Skeletal muscle satellite cell (primary cell): Measurements from ENCODE around the gene ABHD12.

Source experiments
- H3K27me3 ChIP-seq: 2 replicates; pipeline ENCODE4 v1.7.0; 2013; ENCODE audit warnings: low read length; ENCODE audit not compliant: control insufficient read depth, insufficient read depth
- H3K36me3 ChIP-seq: 2 replicates; pipeline ENCODE4 v1.7.0; 2013; ENCODE audit warnings: mild to moderate bottlenecking, control low read depth, low read length; ENCODE audit not compliant: insufficient read depth
- H3K4me1 ChIP-seq: 2 replicates; pipeline ENCODE4 v1.7.0; 2013; ENCODE audit warnings: low read length; ENCODE audit not compliant: control insufficient read depth, insufficient read depth
- H3K4me2 ChIP-seq: 2 replicates; pipeline ENCODE4 v1.7.0; 2013; ENCODE audit warnings: mild to moderate bottlenecking, low read length
- H3K4me3 ChIP-seq: 2 replicates; pipeline ENCODE4 v1.7.0; 2013; ENCODE audit warnings: low read length
- H3K9ac ChIP-seq: 2 replicates; pipeline ENCODE4 v1.7.0; 2013; ENCODE audit warnings: mild to moderate bottlenecking, low read depth, low read length, moderate library complexity
- H3K9me3 ChIP-seq: replicated peaks from 2 replicates; pipeline ENCODE4 v1.7.0; 2013; ENCODE audit warnings: mild to moderate bottlenecking, control low read depth, low read length

Gene ABHD12

GRCh38 chr20:25257756-25258475 lies 132.7 kb downstream of the ABHD12 start:
- Histone ChIP-seq H3K9ac (no peak overlapping the region), H3K36me3 (peaks cover 58% of the 10 kb centered on the region), H3K4me2 (no peak overlapping the region), H3K27me3 (no peaks in the 10 kb centered on the region), H3K9me3 (no peaks in the 10 kb centered on the region), H3K4me3 (no peak overlapping the region), H3K4me1 (peaks cover 35% of the 10 kb centered on the region)

DNA sequence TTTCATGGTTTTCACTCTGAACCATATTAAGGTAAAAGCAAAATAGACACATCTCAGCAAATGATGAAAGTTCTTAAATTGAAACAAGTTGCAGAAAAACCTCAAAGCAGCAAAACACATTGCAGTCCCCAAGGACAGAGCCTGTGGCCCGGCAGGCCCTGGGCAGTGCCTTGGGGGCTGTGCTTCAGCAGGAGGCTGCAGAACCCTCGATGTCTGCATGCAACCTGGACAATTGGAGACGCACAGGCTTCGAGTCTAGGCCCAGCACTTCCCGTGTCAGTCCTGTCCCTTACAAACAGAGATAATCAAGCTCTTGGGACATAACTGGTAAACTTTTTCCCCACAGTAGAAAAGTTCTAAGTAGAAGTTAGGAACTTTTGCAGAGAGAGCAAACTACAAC lies 133.5 kb downstream of the ABHD12 start:
- no peak overlapping the region for H3K9ac ChIP-seq
- peaks cover 43% of the 10 kb centered on the region for H3K4me1 ChIP-seq
- H3K9me3 ChIP-seq = no peaks in the 10 kb centered on the region
- H3K36me3 ChIP-seq = peaks cover 66% of the 10 kb centered on the region
- no peaks in the 10 kb centered on the region for H3K27me3 ChIP-seq
- no peak overlapping the region for H3K4me2 ChIP-seq
- H3K4me3 ChIP-seq = no peak overlapping the region

GRCh38 chr20:25256226-25256859 lies 134.3 kb downstream of the ABHD12 start:
- Histone ChIP-seq H3K4me1 (peaks cover 51% of the 10 kb centered on the region), H3K27me3 (no peaks in the 10 kb centered on the region), H3K4me3 (no peak overlapping the region), H3K36me3 (peaks cover 65% of the 10 kb centered on the region), H3K4me2 (peak overlapping the region; percentile 4), H3K9me3 (no peaks in the 10 kb centered on the region), H3K9ac (no peak overlapping the region)

DNA sequence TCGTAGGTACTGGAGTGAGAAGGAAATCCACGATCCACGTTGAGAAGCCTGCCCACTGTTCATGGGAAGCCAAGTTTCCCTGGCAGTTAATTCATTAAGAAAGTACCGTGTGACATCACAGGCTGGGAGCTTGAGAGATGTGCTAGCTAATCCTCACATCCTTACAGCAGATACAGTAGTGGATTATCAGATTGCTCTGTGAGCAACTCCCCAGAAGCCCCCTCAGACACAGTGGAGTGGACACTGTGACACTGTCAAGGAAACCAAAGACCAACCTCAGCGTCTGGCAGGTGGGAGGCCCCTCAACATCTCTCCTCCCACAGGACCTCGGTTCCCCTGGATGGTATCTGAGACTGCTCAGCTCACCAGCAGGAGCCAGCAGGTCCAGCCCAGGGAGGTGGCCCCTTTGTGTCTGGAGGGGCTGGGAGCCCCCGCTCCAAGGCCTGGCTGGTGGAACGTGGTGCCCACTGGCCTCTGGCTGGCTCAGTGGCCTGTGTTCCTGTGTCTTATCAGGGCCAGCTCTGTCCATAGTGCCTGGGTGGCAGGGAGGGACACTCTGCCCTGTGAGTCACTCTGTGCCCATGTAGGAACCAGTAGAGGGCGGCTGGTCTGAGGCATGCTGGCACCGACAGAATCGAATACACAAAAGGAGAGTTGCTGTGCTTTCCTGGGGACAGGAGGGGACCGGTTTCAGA lies 135.5 kb downstream of the ABHD12 start:
- Histone ChIP-seq H3K4me2 (peak overlapping the region; percentile 13), H3K27me3 (no peaks in the 10 kb centered on the region), H3K36me3 (peaks cover 65% of the 10 kb centered on the region), H3K9ac (peak overlapping the region; percentile 25), H3K9me3 (no peaks in the 10 kb centered on the region), H3K4me3 (no peak overlapping the region), H3K4me1 (peaks cover 61% of the 10 kb centered on the region)

- Histone ChIP-seq H3K4me3 (no peak overlapping the region), H3K9me3 (no peaks in the 10 kb centered on the region), H3K36me3 (peaks cover 59% of the 10 kb centered on the region), H3K9ac (no peak overlapping the region), H3K4me1 (peaks cover 63% of the 10 kb centered on the region), H3K27me3 (no peaks in the 10 kb centered on the region), H3K4me2 (peak overlapping the region; percentile 13)
Measured at GRCh38 chr20:25254571-25254970, 136.1 kb downstream of the ABHD12 start.

DNA sequence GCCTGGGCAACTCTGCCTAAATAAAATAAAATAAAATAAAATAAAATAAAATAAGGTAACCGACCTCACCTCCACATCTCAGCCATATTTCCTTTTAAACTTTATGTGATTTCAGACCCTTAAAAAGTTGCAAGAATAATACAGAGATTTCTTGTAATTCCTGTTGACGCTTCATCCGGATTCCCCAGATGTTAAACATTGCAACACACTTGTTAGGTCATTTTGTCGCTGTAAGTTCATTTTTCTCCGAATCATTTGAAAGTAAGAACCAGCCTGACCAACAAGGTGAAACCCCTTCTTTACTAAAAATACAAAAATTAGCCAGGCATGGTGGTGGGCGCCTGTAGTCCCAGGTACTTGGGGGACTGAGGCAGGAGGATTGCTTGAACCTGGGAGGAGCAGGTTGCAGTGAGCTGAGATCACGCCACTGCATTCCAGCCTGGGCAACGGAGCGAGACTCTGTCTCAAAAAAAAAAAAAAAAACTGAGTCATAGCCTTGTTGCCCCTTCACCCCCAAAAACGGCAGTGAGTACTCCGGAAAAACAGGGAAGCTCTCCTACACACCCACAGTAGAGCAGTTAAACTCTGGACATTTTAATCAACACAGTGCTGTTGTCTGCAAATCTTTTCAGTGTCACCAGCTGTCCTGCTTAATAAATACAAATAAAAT lies 136.9 kb downstream of the ABHD12 start:
- H3K9ac ChIP-seq = no peak overlapping the region
- H3K4me1 ChIP-seq = peaks cover 63% of the 10 kb centered on the region
- peaks cover 51% of the 10 kb centered on the region for H3K36me3 ChIP-seq
- no peak overlapping the region for H3K4me2 ChIP-seq
- no peaks in the 10 kb centered on the region for H3K9me3 ChIP-seq
- no peak overlapping the region for H3K4me3 ChIP-seq
- H3K27me3 ChIP-seq = no peaks in the 10 kb centered on the region

GRCh38 chr20:25252686-25253421 lies 137.8 kb downstream of the ABHD12 start:
- H3K36me3 ChIP-seq = peaks cover 44% of the 10 kb centered on the region
- peaks cover 63% of the 10 kb centered on the region for H3K4me1 ChIP-seq
- H3K4me3 ChIP-seq = no peak overlapping the region

DNA sequence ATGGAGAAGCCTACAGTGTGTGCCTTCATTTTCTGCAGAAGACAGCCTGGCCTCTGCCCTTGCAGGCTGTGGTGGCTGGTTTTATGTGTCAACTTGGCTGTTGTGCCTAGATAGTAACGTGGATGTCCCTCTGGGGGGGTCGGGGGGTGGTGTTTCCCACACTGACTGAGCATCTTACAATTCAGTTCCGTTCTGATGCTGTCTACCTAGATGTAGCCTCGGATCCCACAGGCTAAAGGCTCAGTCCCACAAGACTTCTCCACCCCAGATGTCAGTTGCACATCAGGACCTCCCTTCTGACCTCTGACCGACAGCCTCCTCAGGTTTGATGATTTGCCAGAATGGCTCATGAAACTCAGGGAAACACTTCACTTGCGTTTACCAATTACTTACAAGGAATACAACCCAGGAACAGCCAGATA lies 138.4 kb downstream of the ABHD12 start:
- H3K9ac ChIP-seq = no peak overlapping the region
- H3K9me3 ChIP-seq = no peaks in the 10 kb centered on the region
- peaks cover 68% of the 10 kb centered on the region for H3K4me1 ChIP-seq
- H3K4me2 ChIP-seq = peak overlapping the region; percentile 89
- H3K27me3 ChIP-seq = no peaks in the 10 kb centered on the region
- H3K36me3 ChIP-seq = peaks cover 42% of the 10 kb centered on the region
- H3K4me3 ChIP-seq = peak overlapping the region; percentile 80

More at GRCh38 chr20:25252686-25253421, 137.8 kb downstream of the ABHD12 start:
- Histone ChIP-seq H3K9ac (no peak overlapping the region), H3K9me3 (no peaks in the 10 kb centered on the region), H3K4me2 (peak overlapping the region; percentile 89), H3K27me3 (no peaks in the 10 kb centered on the region)

GRCh38 chr20:25251558-25251957 lies 139.1 kb downstream of the ABHD12 start:
- Histone ChIP-seq H3K9ac (no peak overlapping the region), H3K4me2 (peak overlapping the region; percentile 89), H3K9me3 (no peaks in the 10 kb centered on the region), H3K4me3 (peak overlapping the region; percentile 80), H3K36me3 (peaks cover 36% of the 10 kb centered on the region), H3K4me1 (peaks cover 71% of the 10 kb centered on the region), H3K27me3 (no peaks in the 10 kb centered on the region)

GRCh38 chr20:25251019-25251418 lies 139.6 kb downstream of the ABHD12 start:
- H3K4me2 ChIP-seq = peak overlapping the region; percentile 89
- peak overlapping the region; percentile 44 for H3K9ac ChIP-seq
- H3K4me1 ChIP-seq = peaks cover 71% of the 10 kb centered on the region
- no peaks in the 10 kb centered on the region for H3K27me3 ChIP-seq
- H3K36me3 ChIP-seq = peaks cover 35% of the 10 kb centered on the region
- H3K4me3 ChIP-seq = peak overlapping the region; percentile 80
- H3K9me3 ChIP-seq = no peaks in the 10 kb centered on the region

- no peaks in the 10 kb centered on the region for H3K27me3 ChIP-seq
- peaks cover 69% of the 10 kb centered on the region for H3K4me1 ChIP-seq
- peak overlapping the region; percentile 80 for H3K4me3 ChIP-seq
- H3K4me2 ChIP-seq = peak overlapping the region; percentile 89
- no peaks in the 10 kb centered on the region for H3K9me3 ChIP-seq
- peaks cover 34% of the 10 kb centered on the region for H3K36me3 ChIP-seq
- H3K9ac ChIP-seq = peak overlapping the region; percentile 44
Measured at GRCh38 chr20:25250508-25250907, 140.1 kb downstream of the ABHD12 start.
